NCI-H524 (cell line): ENCODE measurements around the gene KIF2C.
"Not testable (repeated sequence)": the region's sequence is repeated elsewhere in the genome, so short reads cannot be mapped to it uniquely, and the experiment has no call there.

Experiments
- DNase-seq, 2 experiments: peaks; one replicate each; lab custom pipeline; 2025; lab: John Stamatoyannopoulos, UW

The KIF2C gene

DNA sequence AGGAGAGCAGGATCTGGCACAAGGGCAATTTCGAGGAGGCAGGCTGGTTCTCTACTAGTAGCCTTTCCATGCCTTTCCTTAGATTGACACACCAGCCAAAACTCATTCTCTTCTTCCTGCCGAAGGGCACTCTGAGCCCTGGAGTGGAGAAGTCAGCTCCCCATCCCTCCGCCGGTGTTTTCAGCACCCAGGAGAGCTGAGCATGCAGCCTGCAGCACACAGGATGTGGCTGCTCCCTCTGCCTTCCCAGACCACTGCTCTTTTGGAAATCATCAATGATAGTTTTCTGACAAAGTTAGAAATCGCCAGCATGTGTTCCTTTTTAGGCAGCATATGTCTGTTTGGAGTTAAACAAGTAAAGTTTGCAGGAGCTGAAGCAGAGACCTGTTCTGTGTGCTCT lies 20.3 kb upstream of the KIF2C start:
- no peak for DNase-seq

GRCh38 chr1:44720281-44720680 lies 19.4 kb upstream of the KIF2C start:
- no peak for DNase-seq

DNA sequence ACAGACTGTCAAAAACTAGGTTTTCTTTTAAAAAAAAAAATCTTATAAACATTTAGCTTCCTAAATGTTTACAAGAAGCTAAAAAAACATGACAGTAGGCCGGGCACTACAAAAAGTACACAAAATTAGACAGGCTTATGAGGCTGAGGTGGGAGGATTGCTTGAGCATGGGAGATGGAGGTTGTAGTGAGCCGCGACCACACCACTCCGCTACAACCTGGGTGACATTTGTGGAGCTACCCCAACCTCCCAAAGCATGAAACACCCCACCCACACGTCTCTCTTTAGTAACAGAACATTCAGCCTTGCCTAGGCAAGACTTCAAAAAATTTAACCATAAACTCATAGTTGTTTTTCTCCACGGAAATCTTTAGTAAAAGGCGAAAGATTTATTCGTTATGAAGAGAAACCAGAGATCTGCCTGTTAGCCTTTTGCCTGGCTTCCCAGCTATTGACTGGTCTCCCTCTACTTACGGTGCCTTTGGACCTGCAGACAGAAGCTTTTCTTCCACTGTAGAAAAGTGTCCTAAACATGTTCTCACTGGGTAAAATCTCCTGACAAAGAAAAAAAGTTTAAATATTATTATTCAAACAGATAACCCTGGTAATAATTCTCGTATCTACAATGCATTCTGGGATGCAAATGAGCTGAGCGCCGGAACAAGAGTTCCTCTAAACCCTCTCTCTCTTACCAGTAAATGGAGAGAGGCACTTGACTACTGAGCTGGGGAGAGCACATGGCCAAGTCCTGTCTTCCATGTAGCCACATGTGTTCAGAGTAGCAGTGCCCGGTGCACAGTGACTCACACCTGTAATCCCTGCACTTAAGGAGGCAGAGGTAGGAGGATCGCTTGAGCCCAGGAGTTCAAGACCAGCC lies 17.9 kb upstream of the KIF2C start:
- peak; percentile 80 to 85 for DNase-seq

GRCh38 chr1:44723064-44723463 lies 16.6 kb upstream of the KIF2C start:
- no peak for DNase-seq

GRCh38 chr1:44723496-44724295 lies 15.9 kb upstream of the KIF2C start:
- no peak for DNase-seq

DNA sequence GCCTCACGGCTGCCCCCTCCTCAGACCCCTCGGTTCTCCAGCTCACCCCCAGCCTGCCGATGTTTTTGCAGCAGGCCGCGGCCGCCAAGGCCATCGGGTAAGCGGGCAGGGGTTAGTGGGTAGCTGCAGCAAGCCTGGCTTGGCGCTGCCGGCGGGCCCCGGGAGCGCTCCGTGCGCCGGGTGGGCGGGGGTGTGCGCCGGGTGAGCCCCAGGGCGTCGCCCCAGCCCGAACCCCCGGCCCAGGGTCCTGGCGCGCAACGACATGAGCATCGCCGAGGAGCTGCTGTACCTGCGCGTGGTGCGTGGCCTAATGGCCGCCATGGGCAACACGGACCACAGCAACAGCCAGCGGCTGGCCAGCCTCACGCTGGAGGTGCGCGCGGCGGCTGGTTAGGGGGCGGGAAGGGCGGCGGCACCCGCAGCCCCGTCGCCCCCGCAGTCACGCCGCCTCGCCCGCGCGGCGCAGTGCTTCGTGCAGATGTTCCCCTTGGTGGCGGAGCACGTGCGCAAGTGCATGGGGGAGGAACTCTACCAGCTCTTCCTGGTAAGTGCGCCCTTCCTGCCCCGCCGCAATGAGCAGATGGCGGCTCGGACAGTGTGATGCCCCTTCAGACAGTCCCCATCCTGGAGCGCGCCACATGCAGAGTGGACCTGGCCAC lies 15.2 kb upstream of the KIF2C start:
- no peak for DNase-seq

DNA sequence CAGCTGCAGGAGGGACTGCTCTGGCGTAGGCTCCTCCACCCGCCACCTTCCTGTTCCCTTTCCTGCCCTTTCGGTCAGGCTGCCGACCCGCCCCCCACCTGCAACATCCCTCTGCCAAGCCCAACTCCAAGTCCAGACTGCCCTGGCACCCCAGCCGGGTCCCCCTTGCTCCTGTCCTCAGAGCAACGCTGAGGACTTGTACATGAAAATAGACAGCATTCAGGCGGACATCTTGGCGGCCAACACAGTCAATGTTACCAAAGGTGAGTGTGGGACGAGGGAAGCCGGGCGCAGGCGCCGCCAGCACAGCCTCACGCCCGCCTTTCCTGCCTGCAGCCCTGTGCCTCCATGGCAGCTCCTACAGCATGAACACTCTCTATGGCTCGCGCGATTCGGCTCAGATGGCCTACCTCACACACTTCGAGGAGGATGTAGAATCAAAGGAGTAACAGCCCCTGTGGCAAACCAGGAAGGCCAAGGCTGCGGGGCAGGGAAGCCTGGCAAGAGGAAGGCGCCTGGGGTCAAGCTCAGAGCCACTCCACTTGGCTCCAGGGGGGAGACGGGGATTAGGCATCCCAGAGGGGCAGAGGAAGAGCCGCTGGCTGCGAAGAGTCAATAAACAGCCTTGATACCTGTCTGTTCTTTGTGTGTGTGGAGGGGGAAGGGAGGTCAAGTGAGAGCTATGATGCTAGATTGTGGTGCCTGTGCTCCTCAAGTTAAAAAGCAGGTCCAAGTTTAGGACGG lies 14.5 kb upstream of the KIF2C start:
- DNase-seq, result no peak

- DNase-seq, result peak; percentile 94
Observed at GRCh38 chr1:44730741-44731512, 8.7 kb upstream of the KIF2C start, which contains the start of gene RNU5D-1. RNU5D-1 (minus strand) TSS chr1:44731170.

DNA sequence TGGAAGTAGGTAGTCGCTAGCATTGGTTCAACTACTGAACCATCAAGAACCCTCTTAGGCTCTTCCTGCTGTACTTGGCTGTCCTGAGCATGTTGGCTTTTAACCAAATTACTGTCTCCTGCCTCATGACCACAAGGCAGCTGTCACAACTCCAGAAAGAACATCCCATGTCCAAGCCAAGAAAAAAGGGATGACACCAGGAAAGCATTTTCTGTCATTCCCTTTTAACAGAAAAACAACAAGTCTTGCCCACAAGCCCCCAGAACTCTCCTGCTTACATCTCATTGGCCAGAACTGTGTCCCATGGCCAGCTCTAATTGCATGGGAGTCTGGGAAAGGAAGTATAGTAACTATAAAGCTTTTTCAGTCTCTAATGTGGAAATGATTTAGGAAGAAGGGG lies 6.3 kb upstream of the KIF2C start:
- no peak for DNase-seq

DNA sequence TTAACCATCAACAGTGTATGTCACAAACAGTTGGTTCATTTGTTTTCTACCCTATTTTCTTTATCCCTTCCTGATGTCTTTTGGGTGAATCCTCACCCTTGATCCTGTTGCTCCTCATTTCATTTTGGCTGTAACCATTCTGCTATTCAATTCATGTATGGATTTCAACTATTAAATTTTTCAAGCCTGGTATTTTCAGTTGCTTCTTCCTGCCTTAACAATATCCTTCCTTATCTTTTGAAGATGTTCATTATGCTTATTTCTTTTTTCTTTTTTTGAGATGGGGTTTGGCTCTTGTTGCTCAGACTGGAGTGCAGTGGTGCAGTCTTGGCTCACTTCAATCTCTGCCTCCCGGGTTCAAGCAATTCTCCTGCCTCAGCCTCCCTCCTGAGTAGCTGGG lies 5.9 kb upstream of the KIF2C start:
- no peak for DNase-seq

DNA sequence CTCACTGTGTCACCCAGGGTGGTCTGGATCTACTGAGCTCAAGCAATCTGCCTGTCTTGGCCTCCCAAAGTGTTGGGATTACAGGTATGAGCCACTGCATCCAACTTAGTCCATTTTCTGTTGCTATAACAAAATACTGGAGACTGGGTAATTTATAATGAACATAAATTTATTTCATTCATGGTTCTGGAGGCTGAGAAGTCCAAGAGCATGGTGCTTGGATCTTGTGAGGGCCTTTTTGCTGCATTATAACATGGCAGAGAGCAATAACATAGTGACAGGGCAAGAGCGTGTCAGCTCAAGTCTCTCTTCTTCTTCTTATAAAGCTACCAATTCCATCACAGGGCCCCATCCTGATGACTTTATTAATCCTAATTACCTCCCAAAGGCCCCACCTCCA lies 3.6 kb upstream of the KIF2C start:
- DNase-seq, result no peak

- not testable (repeated sequence) for DNase-seq
Observed at GRCh38 chr1:44738953-44739306, 707 bp upstream of the KIF2C start.

DNA sequence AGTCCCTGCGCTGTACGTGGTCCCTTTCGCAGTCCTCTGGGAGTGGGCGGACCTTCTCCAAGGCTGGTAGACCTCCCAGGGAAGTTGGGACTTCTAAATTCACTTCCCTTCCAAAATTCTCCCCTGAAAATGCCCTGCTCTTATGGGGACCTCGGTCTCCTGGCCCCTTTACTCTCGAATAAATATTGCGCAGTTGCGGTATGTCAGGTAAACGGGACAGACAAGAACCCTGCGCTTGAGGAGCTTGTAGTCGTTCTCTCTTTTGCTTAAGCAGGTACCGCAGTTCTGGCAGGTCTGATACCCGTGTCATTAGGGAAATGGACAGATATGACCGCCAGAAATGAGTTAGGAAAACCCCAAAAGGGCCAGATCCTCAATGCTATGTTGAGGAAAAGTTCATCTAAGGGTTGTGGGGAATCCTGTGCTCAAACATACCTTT lies 561 bp downstream of the KIF2C start:
- no peak for DNase-seq

DNA sequence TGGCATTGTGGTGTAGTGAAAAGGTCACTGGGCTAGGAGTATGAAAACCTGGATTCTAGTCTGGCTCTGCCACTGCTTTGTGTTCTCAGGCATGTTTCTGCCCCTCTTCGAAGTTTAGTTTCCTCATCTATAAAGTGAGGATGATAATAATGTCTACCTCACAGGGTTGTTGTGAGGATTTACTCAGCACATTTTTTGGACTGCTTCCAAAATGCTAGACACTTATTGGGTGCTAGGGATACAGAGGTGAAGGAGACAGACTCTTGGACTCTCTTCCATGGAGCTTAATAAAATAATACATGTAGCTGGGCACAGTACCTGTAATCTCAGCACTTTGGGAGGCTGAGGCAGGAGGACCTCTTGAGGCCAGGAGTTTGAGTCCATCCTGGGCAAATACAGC lies 3.6 kb downstream of the KIF2C start:
- no peak for DNase-seq

DNA sequence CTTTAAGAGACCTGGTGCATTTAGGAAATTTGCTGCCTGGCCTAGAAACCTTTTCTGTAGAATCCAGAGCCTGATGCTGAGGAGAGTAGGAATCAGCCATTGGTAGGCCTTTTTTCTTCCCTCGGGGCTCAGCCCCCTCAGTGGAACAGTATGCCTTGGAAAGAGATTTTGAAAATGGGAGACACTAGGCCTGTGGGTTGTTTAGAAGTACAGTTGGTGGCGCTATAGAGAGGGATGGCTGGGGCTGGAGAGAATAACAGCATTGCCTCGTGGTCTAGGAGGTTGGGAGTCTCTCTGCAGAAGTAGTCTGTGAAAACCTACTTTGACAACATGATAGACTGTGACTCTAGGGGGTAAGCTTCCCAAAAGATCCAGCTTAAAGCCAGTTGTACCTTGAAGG lies 8.2 kb downstream of the KIF2C start:
- DNase-seq, result no peak

DNA sequence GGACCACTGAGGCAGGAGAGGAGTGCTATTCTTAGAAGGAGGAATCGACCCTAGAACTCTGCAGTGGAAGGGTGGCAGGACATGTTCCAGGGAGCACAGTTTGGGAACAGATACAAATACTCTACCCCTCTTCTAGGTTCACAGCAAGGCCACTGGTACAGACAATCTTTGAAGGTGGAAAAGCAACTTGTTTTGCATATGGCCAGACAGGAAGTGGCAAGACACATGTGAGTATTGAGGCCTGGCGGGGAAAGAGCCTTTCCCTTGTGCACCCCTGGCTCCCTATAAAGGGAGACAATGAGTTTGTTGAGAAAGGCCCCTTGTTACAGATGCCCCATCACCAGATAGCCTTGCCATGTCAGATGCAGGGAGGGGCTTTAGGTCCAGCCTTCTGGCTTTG lies 17.8 kb downstream of the KIF2C start:
- DNase-seq, result no peak

DNA sequence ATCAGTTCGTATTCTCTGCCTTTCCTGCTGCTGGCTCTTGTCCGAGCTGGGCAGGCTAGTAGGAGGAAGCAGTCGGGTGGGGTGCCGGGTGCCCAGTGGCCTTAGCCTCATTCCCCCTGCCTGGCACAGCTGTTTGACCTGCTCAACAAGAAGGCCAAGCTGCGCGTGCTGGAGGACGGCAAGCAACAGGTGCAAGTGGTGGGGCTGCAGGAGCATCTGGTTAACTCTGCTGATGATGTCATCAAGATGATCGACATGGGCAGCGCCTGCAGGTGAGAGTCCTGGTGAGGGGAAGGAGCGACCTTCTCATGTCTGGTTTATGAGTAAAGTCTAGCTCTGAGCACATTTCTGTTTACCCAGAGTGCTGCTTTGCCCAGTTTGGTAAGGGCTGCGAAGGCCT lies 19.4 kb downstream of the KIF2C start:
- no peak for DNase-seq

- no peak for DNase-seq
Observed at GRCh38 chr1:44760876-44761275, 21.2 kb downstream of the KIF2C start.

DNA sequence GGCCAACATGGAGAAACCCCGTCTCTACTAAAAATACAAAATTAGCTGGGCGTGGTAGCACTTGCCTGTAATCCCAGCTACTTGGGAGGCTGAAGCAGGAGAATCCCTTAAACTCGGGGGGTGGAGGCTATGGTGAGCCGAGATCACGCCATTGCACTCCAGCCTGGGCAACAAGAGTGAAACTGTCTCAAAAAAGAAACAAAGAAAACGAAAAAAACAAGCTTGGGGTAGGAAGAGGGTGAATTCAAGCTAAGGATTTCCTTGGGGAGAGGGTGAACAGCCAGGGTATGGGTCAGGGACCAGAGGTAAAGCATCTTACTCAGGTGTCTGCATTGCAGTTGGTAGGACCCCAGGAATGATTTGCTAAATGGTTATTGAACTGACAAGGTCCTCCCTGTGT lies 26.8 kb downstream of the KIF2C start:
- DNase-seq, result not testable (repeated sequence)

- DNase-seq, result peak; percentile 90
Observed at GRCh38 chr1:44775078-44775929, 35.7 kb downstream of the KIF2C start, which contains the start of gene RPS8. RPS8 (plus strand) TSS chr1:44775540; CDS start chr1:44775597, 57 bp downstream.
